NCI-H82 treated with DMSO at 0.1 percent for 48 hours (cell line): ENCODE data around the gene SYCP2L.
"Not testable (repeated sequence)": the region's sequence is repeated elsewhere in the genome, so short reads cannot be mapped to it uniquely, and the experiment has no call there.

ENCODE experiments used
- DNase-seq: peaks from one replicate; lab custom pipeline; 2025; ENCODE audit not compliant: unreplicated experiment; lab: John Stamatoyannopoulos, UW

SYCP2L gene

DNA sequence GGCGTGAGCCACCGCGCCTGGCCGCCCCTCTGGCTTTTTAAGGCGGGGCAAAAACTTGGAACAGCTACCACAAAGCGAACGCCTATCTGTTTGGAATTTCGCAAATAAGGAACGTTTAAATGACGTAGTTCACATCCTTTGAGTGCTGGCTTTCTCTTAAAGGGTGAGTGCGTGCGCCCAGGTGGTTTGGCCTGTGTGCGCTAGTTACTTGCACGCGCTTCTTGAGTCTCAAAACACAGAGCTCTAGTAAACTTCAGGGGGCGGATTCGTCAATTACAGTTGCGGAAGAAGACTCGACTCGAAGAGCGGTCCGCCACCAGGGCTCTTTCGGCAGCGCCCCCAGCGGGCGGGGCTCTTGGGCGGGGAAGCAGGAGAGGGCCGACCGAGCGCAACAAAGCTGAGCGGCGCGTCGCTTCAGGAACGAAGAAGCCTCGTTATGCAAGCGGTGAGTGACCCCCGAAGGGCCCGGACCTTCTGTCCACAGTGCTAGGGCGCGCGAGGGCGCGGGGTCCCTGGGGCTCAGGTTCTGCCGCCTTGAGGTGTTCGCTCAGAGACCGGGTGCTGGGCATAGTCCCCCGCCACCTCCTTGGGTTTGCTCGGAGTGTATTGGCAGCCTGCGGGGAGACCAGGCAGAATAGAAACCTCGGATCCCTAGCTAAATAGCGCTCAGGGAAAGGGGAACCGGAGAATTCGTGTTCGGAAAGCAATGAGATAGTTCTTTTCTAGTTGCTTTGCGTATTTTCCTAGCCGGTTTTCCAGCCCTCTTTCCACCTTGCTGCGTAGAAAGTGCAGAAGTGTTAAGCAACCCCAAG, at the start of gene SYCP2L:
Gene SYCP2L (plus strand): TSS at position 362 of the 812 bp plus-strand sequence. CDS start 75 bp downstream, at position 437.
- DNase-seq: peak; percentile 88

DNA sequence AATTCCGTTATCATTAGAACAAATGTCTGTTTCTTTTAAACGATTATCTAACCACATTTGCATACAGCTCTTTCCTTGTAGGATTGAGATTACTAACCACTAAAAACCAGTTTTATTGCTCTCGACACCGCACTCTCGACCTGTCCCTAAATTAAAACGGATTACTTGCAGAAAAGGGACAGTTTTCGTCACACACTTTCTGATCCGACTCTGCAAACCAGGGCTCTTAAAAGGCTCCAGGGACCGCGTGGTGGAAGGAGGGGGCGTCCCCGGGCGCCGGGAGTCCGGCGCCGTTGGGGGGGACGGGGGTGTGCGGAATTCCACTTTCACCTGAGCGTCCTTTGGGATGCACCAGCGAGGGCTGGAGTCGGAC, 49.2 kb upstream of the SYCP2L start:
- peak; percentile 35 for DNase-seq

DNA sequence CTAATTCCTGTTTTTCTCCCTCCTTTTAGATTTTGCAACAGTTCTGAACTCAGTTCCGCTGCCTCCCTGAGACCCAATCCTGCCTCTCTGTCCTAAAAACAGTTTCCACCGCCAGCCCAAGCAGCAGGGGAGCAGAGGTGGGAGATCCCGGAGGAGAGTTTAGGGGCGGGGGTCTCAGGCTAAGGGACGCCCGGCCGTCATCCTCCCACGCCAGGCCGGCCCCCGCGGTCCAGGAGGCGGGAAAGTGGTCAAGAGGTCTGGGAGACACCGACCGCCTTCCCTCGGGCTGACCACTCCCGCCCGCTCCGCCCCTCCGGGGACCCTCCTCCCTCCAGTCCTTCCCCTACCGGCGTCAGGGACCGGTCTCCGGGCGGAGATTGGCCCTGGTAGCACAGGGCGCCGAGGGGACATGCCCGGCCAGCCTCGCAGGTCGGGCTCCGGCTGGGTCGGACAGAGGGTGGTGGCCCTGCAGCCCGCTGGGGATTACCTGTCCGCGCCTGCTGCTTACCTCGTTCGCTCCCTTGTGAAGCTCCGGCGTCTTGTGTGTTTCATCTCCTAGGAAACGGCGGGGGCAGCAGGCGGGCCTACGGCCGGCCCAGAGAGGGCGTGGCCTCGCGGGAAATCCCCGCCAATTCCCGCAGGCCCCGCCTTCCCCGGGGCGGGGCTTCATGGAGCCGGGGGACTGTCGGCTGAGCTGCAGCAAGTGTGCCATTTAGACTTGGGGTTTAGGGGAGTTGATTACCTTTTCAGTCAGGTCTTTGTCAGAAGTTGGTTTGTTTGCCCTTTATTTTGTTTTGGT, 48.7 kb upstream of the SYCP2L start, which contains the start of gene MAK:
Gene MAK (minus strand): TSS at position 545 of the 799 bp plus-strand sequence. CDS start 7,891 bp downstream, outside the sequence.
- peak; percentile 90 for DNase-seq

DNA sequence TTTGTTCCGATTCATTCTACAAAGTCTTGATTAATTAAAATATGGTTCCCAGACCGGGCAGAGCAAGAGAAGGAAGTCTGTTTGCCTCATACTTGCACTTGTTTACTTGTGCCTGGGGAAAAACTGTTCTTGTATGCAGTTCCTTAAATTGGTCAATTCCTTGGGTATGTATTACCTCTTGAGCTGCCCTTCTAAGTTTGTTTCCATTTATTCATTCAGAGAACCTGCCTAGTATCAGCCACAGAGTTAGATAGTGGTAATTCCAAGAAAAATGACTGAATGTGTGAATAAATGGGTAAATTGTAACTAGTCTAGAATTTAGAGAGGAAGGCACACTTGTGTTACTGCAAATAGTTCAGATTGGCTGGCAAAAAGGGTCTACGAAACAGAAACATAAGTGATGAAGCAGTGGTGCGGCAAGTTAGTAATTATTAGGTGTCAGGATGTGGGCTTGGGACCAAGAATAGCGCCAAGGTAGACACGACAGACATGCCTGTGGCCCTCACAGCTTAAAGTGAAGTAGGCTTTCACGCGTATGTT, 48.0 kb upstream of the SYCP2L start:
- DNase-seq: no peak

DNA sequence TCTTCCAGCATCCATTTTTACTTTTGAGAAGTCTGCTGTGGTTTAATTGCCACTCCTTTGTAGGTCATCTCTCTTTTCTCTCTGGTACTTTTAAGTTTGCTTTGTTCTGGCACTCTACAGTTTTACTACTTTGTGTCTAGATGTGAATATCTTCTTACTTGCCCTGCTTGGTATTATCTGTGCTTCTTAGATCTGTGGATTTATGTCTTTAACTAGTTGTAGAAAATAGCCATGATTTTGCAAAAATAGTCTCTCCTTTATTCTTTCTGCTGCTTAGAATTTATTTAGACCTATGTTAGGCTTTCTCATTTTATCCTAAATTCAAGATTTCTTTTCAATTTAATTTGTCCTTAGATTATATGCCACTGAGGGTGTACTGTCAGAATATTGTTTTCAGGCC, 43.3 kb upstream of the SYCP2L start:
- no peak for DNase-seq

- DNase-seq: no peak
These were observed 39.2 kb upstream of the SYCP2L start for GRCh38 chr6:10847684-10848083.

GRCh38 chr6:10849901-10850300, 37.0 kb upstream of the SYCP2L start:
- no peak for DNase-seq

- DNase-seq: no peak
These were observed 36.1 kb upstream of the SYCP2L start for GRCh38 chr6:10850728-10851127.

GRCh38 chr6:10852361-10852960, 34.4 kb upstream of the SYCP2L start:
- no peak for DNase-seq

GRCh38 chr6:10853849-10854300, 33.0 kb upstream of the SYCP2L start:
- DNase-seq: not testable (repeated sequence)

- no peak for DNase-seq
These were observed 31.8 kb upstream of the SYCP2L start for GRCh38 chr6:10854922-10855632.

DNA sequence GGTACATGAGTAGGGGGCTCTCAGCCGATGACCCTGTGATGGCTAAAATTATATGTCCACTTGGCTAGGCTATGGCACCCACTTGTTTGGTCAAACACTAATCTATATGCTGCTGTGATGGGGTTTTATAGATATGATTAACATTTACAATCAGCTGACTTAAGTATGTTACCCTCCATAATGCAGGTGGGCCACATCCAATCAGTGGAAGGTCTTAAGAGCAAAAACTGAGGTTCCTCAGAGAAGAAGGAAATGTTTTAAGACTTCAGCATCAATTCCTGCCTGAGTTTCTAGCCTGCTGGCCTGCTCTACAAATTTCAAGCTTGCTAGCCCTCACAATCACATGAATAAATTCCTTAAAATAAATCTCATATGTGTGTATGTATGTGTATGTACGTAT, 29.6 kb upstream of the SYCP2L start:
- no peak for DNase-seq

DNA sequence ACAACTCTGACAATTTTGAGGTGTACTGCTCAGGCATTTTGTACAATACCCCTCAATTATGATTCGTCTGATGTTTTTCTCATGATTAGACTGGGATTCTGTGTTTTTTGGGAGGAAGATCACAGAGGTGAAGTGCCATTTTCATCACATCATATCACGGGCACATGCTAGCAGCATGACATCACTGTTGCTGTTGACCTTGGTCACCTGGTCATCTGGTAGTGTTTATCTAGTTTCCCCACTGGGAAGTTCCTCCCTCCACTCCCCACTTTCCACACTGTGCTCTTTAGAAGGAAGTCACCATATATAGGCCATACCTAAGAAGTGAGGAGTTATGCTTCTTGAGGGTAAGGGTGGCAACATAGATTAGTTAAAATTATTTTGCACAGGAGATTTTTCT, 25.8 kb upstream of the SYCP2L start:
- DNase-seq: no peak

GRCh38 chr6:10862361-10862760, 24.5 kb upstream of the SYCP2L start:
- DNase-seq: no peak

- not testable (repeated sequence) for DNase-seq
These were observed 23.8 kb upstream of the SYCP2L start for GRCh38 chr6:10863031-10863430.

DNA sequence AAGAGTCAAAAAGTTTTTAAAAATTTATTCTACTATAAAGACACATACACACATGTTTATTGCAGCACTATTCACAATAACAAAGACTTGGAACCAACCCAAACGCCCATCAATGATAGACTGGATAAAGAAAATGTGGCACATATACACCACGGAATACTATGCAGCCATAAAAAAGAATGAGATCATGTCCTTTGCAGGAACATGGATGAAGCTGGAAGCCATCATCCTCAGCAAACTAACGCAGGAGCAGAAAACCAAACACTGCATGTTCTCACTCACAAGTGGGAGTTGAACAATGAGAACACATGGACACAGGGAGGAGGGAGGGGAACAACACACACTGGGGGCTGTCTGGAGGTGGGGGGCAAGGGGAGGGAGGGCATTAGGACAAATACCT, 20.1 kb upstream of the SYCP2L start:
- DNase-seq: not testable (repeated sequence)

DNA sequence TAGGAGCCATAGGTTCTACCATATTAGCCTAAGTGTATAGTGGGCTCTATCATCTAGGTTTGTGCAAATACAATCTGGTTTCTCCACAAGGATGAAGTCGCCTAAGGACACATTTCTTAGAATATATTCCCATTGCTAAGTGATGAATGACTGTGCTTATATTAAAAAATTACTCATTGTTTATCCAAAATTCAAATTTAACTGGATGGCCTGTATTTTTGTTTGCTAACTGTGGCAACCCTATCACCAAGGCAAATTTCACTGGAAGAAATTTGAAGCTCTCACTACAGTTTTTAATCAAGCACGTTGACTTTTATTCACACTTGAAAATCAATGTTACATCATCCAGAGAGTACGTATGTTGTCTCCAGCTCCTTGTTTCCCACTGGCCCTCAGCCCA, 18.9 kb upstream of the SYCP2L start:
- DNase-seq: no peak

GRCh38 chr6:10873374-10873773, 13.5 kb upstream of the SYCP2L start:
- no peak for DNase-seq

DNA sequence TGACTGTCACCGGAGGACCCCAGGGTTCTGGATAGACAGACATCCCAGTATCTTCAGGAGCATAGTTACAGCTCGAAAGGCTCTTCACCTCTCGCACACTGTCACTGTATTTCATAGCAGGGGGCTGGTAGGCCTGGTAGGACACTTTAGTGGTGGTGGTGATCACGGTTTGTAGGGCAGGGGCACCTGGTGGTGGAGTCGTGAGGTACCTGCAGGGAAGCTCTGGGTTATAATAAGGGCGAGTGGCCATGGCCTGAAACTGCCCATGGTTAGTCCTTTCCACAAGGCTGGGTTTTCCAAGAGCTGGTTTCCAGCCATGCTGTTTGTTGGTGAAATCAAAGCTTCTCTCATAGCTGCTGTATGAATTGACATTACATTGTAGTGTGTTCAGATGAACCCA, 12.6 kb upstream of the SYCP2L start:
- no peak for DNase-seq

GRCh38 chr6:10875026-10875425, 11.8 kb upstream of the SYCP2L start:
- no peak for DNase-seq

DNA sequence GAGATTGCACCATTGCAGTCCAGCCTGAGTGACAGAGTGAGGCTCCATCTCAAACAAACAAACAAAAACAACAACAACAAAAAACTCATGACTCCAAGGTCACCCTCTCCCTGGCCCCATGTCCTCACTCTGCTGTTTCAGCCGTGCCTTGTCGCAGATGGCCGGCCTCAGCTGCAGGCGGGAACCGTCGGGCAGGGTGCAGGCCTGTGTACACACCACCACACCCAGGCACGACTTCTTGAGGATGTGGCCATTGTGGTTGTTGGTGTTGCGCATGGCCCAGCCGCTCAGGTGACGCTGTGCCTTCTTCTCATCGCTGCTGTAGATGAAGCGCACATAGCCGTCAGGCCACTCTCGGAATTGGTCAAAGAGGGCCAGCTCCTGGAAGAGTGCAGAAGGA, 9.8 kb upstream of the SYCP2L start:
- DNase-seq: no peak
